DOHH2 (cell line): ENCODE results near the gene NAV2.

Experiments used
- H3F3A ChIP-seq: fragments of 200-600 bp; sonication (generic), shearing (Covaris generic); 2 replicates; pipeline ENCODE4 v1.6.0; 2016; ENCODE audit warnings: antibody characterized with exemption, mild to moderate bottlenecking; ENCODE audit not compliant: control insufficient read depth, insufficient read depth
- H3K27ac ChIP-seq: fragments of 200-600 bp; sonication (generic); 2 replicates; pipeline ENCODE4 v1.5.1; 2014; ENCODE audit warnings: low read depth, mild to moderate bottlenecking, low read length, moderate library complexity
- H3K27me3 ChIP-seq: fragments of 200-600 bp; sonication (generic); 2 replicates; pipeline ENCODE4 v1.6.1; 2014; ENCODE audit warnings: mild to moderate bottlenecking, low read length, mixed read lengths; ENCODE audit not compliant: control insufficient read depth
- H3K36me3 ChIP-seq: fragments of 200-600 bp; sonication (generic); 2 replicates; pipeline ENCODE4 v1.6.1; 2014; ENCODE audit warnings: mild to moderate bottlenecking, low read length, moderate library complexity, mixed read lengths; ENCODE audit not compliant: control insufficient read depth
- H3K4me1 ChIP-seq: fragments of 200-600 bp; sonication (generic); 2 replicates; pipeline ENCODE4 v1.6.1; 2014; ENCODE audit warnings: mild to moderate bottlenecking, low read length, mixed read lengths; ENCODE audit not compliant: control insufficient read depth
- H3K4me2 ChIP-seq: fragments of 200-600 bp; sonication (generic); 2 replicates; pipeline ENCODE4 v1.6.0; 2014; ENCODE audit warnings: mild to moderate bottlenecking, low read length, moderate library complexity
- H3K4me3 ChIP-seq: fragments of 200-600 bp; sonication (generic); 2 replicates; pipeline ENCODE4 v1.5.1; 2014; ENCODE audit warnings: mild to moderate bottlenecking, low read length, mixed read lengths
- H3K79me2 ChIP-seq: fragments of 200-600 bp; sonication (generic); 2 replicates; pipeline ENCODE4 v1.6.1; 2014; ENCODE audit warnings: mild to moderate bottlenecking, low read length, mixed read lengths; ENCODE audit not compliant: control insufficient read depth
- H3K9me2 ChIP-seq: fragments of 200-600 bp; sonication (generic); replicated peaks from 2 replicates; pipeline ENCODE4 v1.6.1; 2014; ENCODE audit warnings: mild to moderate bottlenecking, low read length, mixed read lengths; ENCODE audit not compliant: control insufficient read depth
- H3K9me3 ChIP-seq: fragments of 200-600 bp; sonication (generic); 2 replicates; pipeline ENCODE4 v1.6.1; 2014; ENCODE audit warnings: antibody characterized with exemption, low read length, mixed read lengths; ENCODE audit not compliant: control insufficient read depth, insufficient read depth
- H4K20me1 ChIP-seq: fragments of 200-600 bp; sonication (generic); 2 replicates; pipeline ENCODE4 v1.6.0; 2014; ENCODE audit warnings: low read depth, mild to moderate bottlenecking, antibody characterized with exemption, low read length, moderate library complexity; ENCODE audit not compliant: control insufficient read depth, insufficient read depth
- CTCF ChIP-seq: fragments of 200-600 bp; sonication (generic); IDR thresholded peaks from one replicate; pipeline ENCODE4 v1.5.1; 2014; ENCODE audit warnings: antibody characterized with exemption, mild to moderate bottlenecking, low read depth, low read length; ENCODE audit not compliant: poor library complexity, severe bottlenecking
- EZH2phosphoT487 ChIP-seq: fragments of 200-600 bp; sonication (generic); IDR thresholded peaks from 2 replicates; pipeline ENCODE4 v1.6.1; 2017; ENCODE audit warnings: borderline replicate concordance, mild to moderate bottlenecking, antibody characterized with exemption, low read length, moderate library complexity, mixed read lengths

Gene NAV2

DNA sequence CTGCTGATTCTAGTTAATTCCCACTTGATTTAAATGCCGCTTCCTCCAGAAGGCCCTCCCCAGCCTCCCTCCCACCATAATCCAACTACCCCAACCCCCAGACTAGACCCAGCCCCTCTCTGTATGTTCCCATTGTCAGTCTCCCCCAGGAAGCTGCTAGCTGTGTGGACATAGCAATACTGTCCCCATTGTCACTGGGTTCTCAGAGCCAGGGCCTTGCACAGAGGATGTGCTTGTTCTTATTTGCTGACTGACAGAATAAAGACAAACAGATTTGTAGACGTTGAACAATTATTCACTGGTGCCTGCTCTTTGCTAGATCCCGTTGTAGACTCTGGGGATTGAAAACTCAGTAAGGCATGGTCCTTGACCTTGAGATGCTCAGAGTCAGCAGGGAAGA lies 45.7 kb upstream of the NAV2 start:
- no peaks in the 10 kb centered on the region for H3K27me3 ChIP-seq
- no peak for TF ChIP-seq CTCF
- no peak for TF ChIP-seq EZH2phosphoT487
- H3K9me3 ChIP-seq: no peaks in the 10 kb centered on the region
- no peaks in the 10 kb centered on the region for H3K4me1 ChIP-seq
- no peaks in the 10 kb centered on the region for H3K9me2 ChIP-seq
- no peaks in the 10 kb centered on the region for H4K20me1 ChIP-seq
- H3K36me3 ChIP-seq: no peaks in the 10 kb centered on the region
- no peak overlapping the region for H3K4me3 ChIP-seq
- no peaks in the 10 kb centered on the region for H3F3A ChIP-seq
- H3K4me2 ChIP-seq: no peak overlapping the region
- no peak overlapping the region for H3K27ac ChIP-seq
- H3K79me2 ChIP-seq: no peaks in the 10 kb centered on the region

- no peak for TF ChIP-seq EZH2phosphoT487
- no peak for TF ChIP-seq CTCF
- Histone ChIP-seq H3K79me2 (no peaks in the 10 kb centered on the region), H3K4me3 (no peak overlapping the region), H4K20me1 (no peaks in the 10 kb centered on the region), H3K27me3 (no peaks in the 10 kb centered on the region), H3K36me3 (no peaks in the 10 kb centered on the region), H3K9me3 (no peaks in the 10 kb centered on the region), H3F3A (no peaks in the 10 kb centered on the region), H3K9me2 (no peaks in the 10 kb centered on the region), H3K27ac (no peak overlapping the region), H3K4me2 (no peak overlapping the region), H3K4me1 (no peaks in the 10 kb centered on the region)
These were observed 43.1 kb upstream of the NAV2 start for GRCh38 chr11:19669511-19669910.

DNA sequence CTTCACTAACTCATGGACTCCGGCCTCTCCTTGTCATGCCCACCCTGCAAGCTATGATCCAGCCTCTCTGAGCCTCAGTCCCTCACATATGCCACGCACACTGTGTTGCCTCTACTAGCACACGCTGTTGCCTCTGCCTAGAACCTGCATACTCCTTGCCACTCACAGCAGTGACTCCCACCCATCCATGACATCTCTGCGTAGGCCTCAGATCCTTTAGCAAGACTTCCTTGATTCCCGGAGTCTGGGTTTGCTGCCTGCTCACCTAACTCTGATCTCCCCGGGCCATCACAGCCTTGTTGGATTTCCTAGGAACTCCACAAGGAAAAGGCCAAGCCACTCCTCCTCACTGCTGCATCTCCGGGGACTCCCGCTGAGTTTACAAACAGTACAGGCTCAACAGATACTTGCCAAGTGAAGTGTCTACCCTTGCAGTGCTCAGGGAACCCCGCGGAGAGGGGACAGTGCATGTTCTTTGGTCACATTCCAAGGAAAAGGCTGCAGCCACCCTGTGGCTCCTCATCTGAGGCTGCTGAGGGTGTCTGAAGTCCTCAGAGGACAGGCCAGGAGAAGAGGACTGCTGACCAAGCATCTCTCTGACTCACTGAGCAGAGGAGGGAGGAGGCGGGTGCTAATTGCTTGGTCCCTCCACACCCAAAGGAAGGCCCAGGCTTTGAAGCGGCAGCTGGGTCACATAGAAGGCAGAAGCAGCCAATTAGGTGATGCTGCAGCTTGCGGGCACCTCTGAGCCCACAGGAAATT lies 42.4 kb upstream of the NAV2 start:
- no peaks in the 10 kb centered on the region for H3K9me3 ChIP-seq
- no peak overlapping the region for H3K27ac ChIP-seq
- no peak overlapping the region for H3K4me3 ChIP-seq
- no peaks in the 10 kb centered on the region for H3K9me2 ChIP-seq
- H3K4me2 ChIP-seq: no peak overlapping the region
- H3F3A ChIP-seq: no peaks in the 10 kb centered on the region
- H4K20me1 ChIP-seq: no peaks in the 10 kb centered on the region
- H3K36me3 ChIP-seq: no peaks in the 10 kb centered on the region
- H3K4me1 ChIP-seq: no peaks in the 10 kb centered on the region
- TF ChIP-seq EZH2phosphoT487 (no peak), CTCF (no peak)
- no peaks in the 10 kb centered on the region for H3K27me3 ChIP-seq
- H3K79me2 ChIP-seq: no peaks in the 10 kb centered on the region
